ENCODE data around the gene MCCC2.

- TF ChIP-seq EZH2 (IDR thresholded peaks at IDR 0.05; ENCODE audit: borderline replicate concordance, low read length) (no peak), CTCF (conservative IDR thresholded peaks at IDR 0.05 in 1 of 2, IDR thresholded peaks at IDR 0.05 in 1 of 2; ENCODE audit: extremely low read depth in 1 of 2, insufficient read depth in 1 of 2, low read depth in 1 of 2, low read length in 2 of 2) (no peak)
Measured at GRCh38 chr5:71597001-71597400, 9.9 kb downstream of the MCCC2 start.

Measured in mammary epithelial cell (primary cell).